SK-N-SH (cell line): ENCODE data around the gene CHRNG. TPM values are rescaled to one million over a fixed set of nuclear protein-coding genes. Genes with fewer than 3 reads are reported as not detected.

Experiments
- CTCF ChIA-PET: fragments of 300-600, 350-600 bp; formaldehyde crosslinking; extraction: SDS; loops from one replicate; lab custom pipeline; 2021; lab: Yijun Ruan, JAX
- POLR2A ChIA-PET: fragments of 350-600 bp; sonication (Branson Sonifier 250); formaldehyde crosslinking; extraction: SDS; loops from one replicate; lab custom pipeline; 2020; ENCODE audit warnings: antibody characterized with exemption, inconsistent platforms; lab: Yijun Ruan, JAX
- DNase-seq: peaks from one replicate; pipeline ENCODE4 v3.0.0; 2012
- H2AFZ ChIP-seq: fragments of 200-600 bp; sonication (generic); 2 replicates; pipeline ENCODE4 v1.8.1; 2016; ENCODE audit warnings: antibody characterized with exemption, mild to moderate bottlenecking, low read depth
- H3F3A ChIP-seq: fragments of 200-600 bp; sonication (generic); replicated peaks from 2 replicates; pipeline ENCODE3; 2016; ENCODE audit warnings: antibody characterized with exemption, mild to moderate bottlenecking; ENCODE audit not compliant: insufficient read depth
- H3K27ac ChIP-seq, 2 experiments: fragments of 200-500 bp in 1 of 2; fragments of 200-600 bp in 1 of 2; sonication (Bioruptor generic) in 1 of 2; sonication (generic), shearing (Covaris generic) in 1 of 2; 2 replicates each; pipeline versions ENCODE4 v1.5.1 to v1.6.1; 2014 to 2016; ENCODE audit warnings: low read depth in 2 of 2, inconsistent platforms in 1 of 2, low read length in 1 of 2, mild to moderate bottlenecking in 1 of 2, mixed read lengths in 1 of 2
- H3K27me3 ChIP-seq: fragments of 200-600 bp; sonication (generic), shearing (Covaris generic); 2 replicates; pipeline ENCODE4 v1.6.1; 2016; ENCODE audit warnings: mixed run types; ENCODE audit not compliant: insufficient read depth
- H3K36me3 ChIP-seq, 2 experiments: fragments of 200-500 bp in 1 of 2; fragments of 200-600 bp in 1 of 2; sonication (Bioruptor generic) in 1 of 2; sonication (generic) in 1 of 2; replicated peaks in 1 of 2; 2 replicates each; pipeline versions ENCODE3 to v1.5.1; 2014 to 2016; ENCODE audit warnings: low read length in 1 of 2, mild to moderate bottlenecking in 1 of 2; ENCODE audit not compliant: insufficient read depth in 2 of 2, control insufficient read depth in 1 of 2
- H3K4me1 ChIP-seq, 2 experiments: fragments of 200-500 bp in 1 of 2; fragments of 200-600 bp in 1 of 2; sonication (Bioruptor generic) in 1 of 2; sonication (generic), shearing (Covaris generic) in 1 of 2; 2 replicates each; pipeline versions ENCODE4 v1.5.1 to v1.6.1; 2014 to 2016; ENCODE audit warnings: low read depth in 1 of 2, low read length in 1 of 2, mixed run types in 1 of 2; ENCODE audit not compliant: insufficient read depth in 2 of 2, control insufficient read depth in 1 of 2
- H3K4me2 ChIP-seq: fragments of 200-600 bp; sonication (generic), shearing (Covaris generic); 2 replicates; pipeline ENCODE4 v1.6.1; 2017; ENCODE audit warnings: mixed run types
- H3K4me3 ChIP-seq, 2 experiments: fragments of 200-500 bp in 1 of 2; fragments of 200-600 bp in 1 of 2; sonication (Bioruptor generic) in 1 of 2; sonication (generic), shearing (Covaris generic) in 1 of 2; 2 replicates each; pipeline versions ENCODE4 v1.5.1 to v1.8.1; 2014 to 2016; ENCODE audit warnings: low read depth in 2 of 2, inconsistent platforms in 1 of 2, low read length in 1 of 2, mild to moderate bottlenecking in 1 of 2, mixed read lengths in 1 of 2, moderate library complexity in 1 of 2
- H3K79me2 ChIP-seq: fragments of 200-600 bp; sonication (generic); 2 replicates; pipeline ENCODE4 v1.8.1; 2017; ENCODE audit warnings: mild to moderate bottlenecking; ENCODE audit not compliant: insufficient read depth
- H3K9ac ChIP-seq: fragments of 200-600 bp; sonication (generic); 2 replicates; pipeline ENCODE4 v1.6.1; 2017; ENCODE audit warnings: mixed run types
- H3K9me2 ChIP-seq: fragments of 200-600 bp; sonication (generic); 2 replicates; pipeline ENCODE4 v1.6.1; 2017; ENCODE audit warnings: mixed run types
- H3K9me3 ChIP-seq: fragments of 200-600 bp; sonication (generic); 2 replicates; pipeline ENCODE4 v1.6.1; 2017; ENCODE audit warnings: mixed run types, mild to moderate bottlenecking, moderate library complexity
- H4K20me1 ChIP-seq: fragments of 200-600 bp; sonication (generic); 2 replicates; pipeline ENCODE4 v1.6.1; 2017; ENCODE audit warnings: mild to moderate bottlenecking, mixed run types; ENCODE audit not compliant: insufficient read depth
- ELF1 ChIP-seq: IDR thresholded peaks from 2 replicates; pipeline ENCODE4 v1.4.0; 2012
- FOSL2 ChIP-seq: IDR thresholded peaks from 2 replicates; pipeline ENCODE4 v1.4.0; 2012; ENCODE audit warnings: low read depth, mild to moderate bottlenecking, moderate library complexity, borderline replicate concordance
- FOXJ3 ChIP-seq: sonication (generic); formaldehyde crosslinking; IDR thresholded peaks from 2 replicates; pipeline ENCODE4 v1.5.1; 2020; ENCODE audit warnings: mild to moderate bottlenecking, missing genetic modification reagents
- GABPA ChIP-seq: IDR thresholded peaks from 2 replicates; pipeline ENCODE4 v1.4.0; 2012; ENCODE audit warnings: low read depth, mild to moderate bottlenecking
- GATA2 ChIP-seq: sonication (generic); formaldehyde crosslinking; IDR thresholded peaks from 2 replicates; pipeline ENCODE4 v1.5.0; 2020; ENCODE audit warnings: mild to moderate bottlenecking, missing genetic modification reagents
- MAX ChIP-seq: IDR thresholded peaks from 2 replicates; pipeline ENCODE4 v1.4.0; 2012; ENCODE audit warnings: low read depth
- MEF2A ChIP-seq: IDR thresholded peaks from 2 replicates; pipeline ENCODE4 v1.4.0; 2012; ENCODE audit warnings: low read depth, borderline replicate concordance
- REST ChIP-seq: IDR thresholded peaks from 2 replicates; pipeline ENCODE4 v1.6.1; 2012; ENCODE audit warnings: mild to moderate bottlenecking, low read depth, low read length, moderate library complexity
- RXRA ChIP-seq: IDR thresholded peaks from 2 replicates; pipeline ENCODE4 v1.4.0; 2012; ENCODE audit warnings: low read depth, mild to moderate bottlenecking, borderline replicate concordance
- TAF1 ChIP-seq: IDR thresholded peaks from 2 replicates; pipeline ENCODE4 v1.6.1; 2012; ENCODE audit warnings: low read depth, mild to moderate bottlenecking, low read length, moderate library complexity, borderline replicate concordance
- USF1 ChIP-seq: IDR thresholded peaks from 2 replicates; pipeline ENCODE4 v1.4.0; 2012; ENCODE audit warnings: low read depth, borderline replicate concordance
- USF2 ChIP-seq: fragments of 150-350 bp; IDR thresholded peaks from 2 replicates; pipeline ENCODE4 v1.6.1; 2017; ENCODE audit warnings: antibody characterized with exemption, low read length, low read depth, borderline replicate concordance
- YY1 ChIP-seq: IDR thresholded peaks from 2 replicates; pipeline ENCODE4 v1.4.0; 2012; ENCODE audit warnings: low read depth, mild to moderate bottlenecking
- ZBTB33 ChIP-seq: IDR thresholded peaks from 2 replicates; pipeline ENCODE4 v1.4.0; 2012; ENCODE audit warnings: low read depth, borderline replicate concordance
- WGBS: methylation state at CpG from one replicate; pipeline ENCODE4 v1.1.6; 2017; ENCODE audit warnings: low lambda C conversion rate; 5-methylcytosine and 5-hydroxymethylcytosine counted together
- polyA plus RNA-seq, 3 experiments: library from polyadenylated mRNA; depleted of rRNA; stranded (reverse); fragments of >200 nt; gene quantifications; 2 replicates each; pipeline ENCODE4 v1.2.3, GENCODE V29; 2012
- TF ChIP-seq, protein P1 (sequence below): fragments of 150-350 bp; IDR thresholded peaks from 2 replicates; pipeline ENCODE4 v1.6.1; 2016; ENCODE audit warnings: mild to moderate bottlenecking, low read depth, low read length

The CHRNG gene
- polyA plus RNA-seq, 1 of the 3 experiments (the other 2 are of a cell fraction): not detected

GRCh38 chr2:232529806-232530547 is 9.5 kb upstream of the CHRNG start:
- no peaks in the 10 kb centered on the region for H4K20me1 ChIP-seq
- WGBS: 66% methylated on average over 15 of the region's 17 CpGs
- no peak for TF ChIP-seq TAF1
- TF ChIP-seq MEF2A: no peak
- TF ChIP-seq, all 33 proteins: peak for 0
- peak; percentile 12 for DNase-seq
- Histone ChIP-seq H3K4me2 (no peak overlapping the region), H3F3A (no peaks in the 10 kb centered on the region), H3K4me3 (no peak overlapping the region), H3K79me2 (no peaks in the 10 kb centered on the region), H3K4me1 (peaks cover 0 to 11% of the 10 kb centered on the region in 2 experiments; a peak in 1 of 4 replicates), H3K9ac (no peak overlapping the region), H3K27me3 (no peaks in the 10 kb centered on the region), H3K9me2 (no peaks in the 10 kb centered on the region), H3K27ac (no peak overlapping the region), H3K9me3 (no peaks in the 10 kb centered on the region), H3K36me3 (no peaks in the 10 kb centered on the region), H2AFZ (no peak overlapping the region)
- ChIA-PET CTCF (interaction anchor here (5.4 kb wide), 1 partner anchor 8 kb away, joined by 32 read pairs; the partner anchor contains the start of gene PRSS56), POLR2A (no interaction called here)

- CTCF ChIA-PET: interaction anchor here (1.9 to 5.4 kb wide), 2 partner anchors 9 to 12 kb away, joined by 4 to 32 read pairs; partner anchors contain the start of gene PRSS56
- Histone ChIP-seq H3K4me3 (no peak overlapping the region), H3K27ac (no peak overlapping the region), H3K27me3 (no peaks in the 10 kb centered on the region), H3K9me3 (no peaks in the 10 kb centered on the region), H4K20me1 (no peaks in the 10 kb centered on the region), H3K4me2 (no peak overlapping the region), H3K36me3 (no peaks in the 10 kb centered on the region), H3F3A (no peaks in the 10 kb centered on the region), H3K79me2 (no peaks in the 10 kb centered on the region), H3K9ac (no peak overlapping the region), H3K9me2 (no peaks in the 10 kb centered on the region), H3K4me1 (peaks cover 0 to 5% of the 10 kb centered on the region in 2 experiments; a peak in 1 of 4 replicates), H2AFZ (no peak overlapping the region)
- TF ChIP-seq USF2: no peak
- TF ChIP-seq, protein P1, sequence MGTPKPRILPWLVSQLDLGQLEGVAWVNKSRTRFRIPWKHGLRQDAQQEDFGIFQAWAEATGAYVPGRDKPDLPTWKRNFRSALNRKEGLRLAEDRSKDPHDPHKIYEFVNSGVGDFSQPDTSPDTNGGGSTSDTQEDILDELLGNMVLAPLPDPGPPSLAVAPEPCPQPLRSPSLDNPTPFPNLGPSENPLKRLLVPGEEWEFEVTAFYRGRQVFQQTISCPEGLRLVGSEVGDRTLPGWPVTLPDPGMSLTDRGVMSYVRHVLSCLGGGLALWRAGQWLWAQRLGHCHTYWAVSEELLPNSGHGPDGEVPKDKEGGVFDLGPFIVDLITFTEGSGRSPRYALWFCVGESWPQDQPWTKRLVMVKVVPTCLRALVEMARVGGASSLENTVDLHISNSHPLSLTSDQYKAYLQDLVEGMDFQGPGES: no peak
- no peak for TF ChIP-seq GATA2
- no peak for TF ChIP-seq USF1
- TF ChIP-seq GABPA: no peak
- TF ChIP-seq MAX: no peak
- TF ChIP-seq FOSL2: no peak
- TF ChIP-seq REST: no peak
- no peak for TF ChIP-seq RXRA
- TF ChIP-seq YY1: no peak
- no peak for TF ChIP-seq FOXJ3 (CRISPR knock-in tag)
- no peak for TF ChIP-seq ELF1
- TF ChIP-seq ZBTB33: no peak
- peak; percentile 21 for DNase-seq
- 69% methylated on average over 9 of the region's 9 CpGs for WGBS
- POLR2A ChIA-PET: no interaction called here
Measured at GRCh38 chr2:232530626-232531260, 8.7 kb upstream of the CHRNG start.
